ENCODE measurements around the gene SOX6. TPM values are rescaled to one million over a fixed set of nuclear protein-coding genes. Genes with fewer than 3 reads are reported as not detected.

The SOX6 gene
- polyA plus RNA-seq, 1 donor from 2014 or later, result 2.2 TPM

- Histone ChIP-seq H3K27ac (ENCODE audit: low read length) (no peak overlapping the region), H3K4me2 (ENCODE audit: low read length) (no peak overlapping the region), H3K27me3 (ENCODE audit: insufficient read depth, low read depth, low read length) (no peaks in the 10 kb centered on the region), H3K79me2 (replicated peaks; ENCODE audit: insufficient read depth, low read length) (no peaks in the 10 kb centered on the region), H3K36me3 (ENCODE audit: insufficient read depth, low read length) (no peaks in the 10 kb centered on the region), H3K9me3 (ENCODE audit: low read length) (peaks cover 8% of the 10 kb centered on the region), H3K9me2 (ENCODE audit: insufficient read depth, low read length) (no peaks in the 10 kb centered on the region), H3K4me3 (ENCODE audit: low read length) (no peak overlapping the region), H3K9ac (ENCODE audit: low read length) (no peak overlapping the region), H3F3A (ENCODE audit: insufficient read depth, low read length, poor library complexity, severe bottlenecking) (no peaks in the 10 kb centered on the region), H2AFZ (ENCODE audit: low read depth, low read length) (no peak overlapping the region), H4K20me1 (ENCODE audit: insufficient read depth) (no peaks in the 10 kb centered on the region)
- TF ChIP-seq SMC3 (conservative IDR thresholded peaks at IDR 0.05; ENCODE audit: poor library complexity) (no peak), MXI1 (conservative IDR thresholded peaks at IDR 0.05; ENCODE audit: poor library complexity, severe bottlenecking) (no peak), EP300 (conservative IDR thresholded peaks at IDR 0.05; ENCODE audit: poor library complexity, severe bottlenecking) (no peak), POLR2AphosphoS5 (IDR thresholded peaks at IDR 0.05) (no peak), TAF1 (IDR thresholded peaks at IDR 0.05; ENCODE audit: low read depth) (no peak), REST (IDR thresholded peaks at IDR 0.05; ENCODE audit: borderline replicate concordance) (no peak), EZH2 (IDR thresholded peaks at IDR 0.05; ENCODE audit: borderline replicate concordance, insufficient read depth, low read length, poor library complexity, severe bottlenecking) (no peak), RAD21 (conservative IDR thresholded peaks at IDR 0.05) (no peak)
- TF ChIP-seq, protein P1, sequence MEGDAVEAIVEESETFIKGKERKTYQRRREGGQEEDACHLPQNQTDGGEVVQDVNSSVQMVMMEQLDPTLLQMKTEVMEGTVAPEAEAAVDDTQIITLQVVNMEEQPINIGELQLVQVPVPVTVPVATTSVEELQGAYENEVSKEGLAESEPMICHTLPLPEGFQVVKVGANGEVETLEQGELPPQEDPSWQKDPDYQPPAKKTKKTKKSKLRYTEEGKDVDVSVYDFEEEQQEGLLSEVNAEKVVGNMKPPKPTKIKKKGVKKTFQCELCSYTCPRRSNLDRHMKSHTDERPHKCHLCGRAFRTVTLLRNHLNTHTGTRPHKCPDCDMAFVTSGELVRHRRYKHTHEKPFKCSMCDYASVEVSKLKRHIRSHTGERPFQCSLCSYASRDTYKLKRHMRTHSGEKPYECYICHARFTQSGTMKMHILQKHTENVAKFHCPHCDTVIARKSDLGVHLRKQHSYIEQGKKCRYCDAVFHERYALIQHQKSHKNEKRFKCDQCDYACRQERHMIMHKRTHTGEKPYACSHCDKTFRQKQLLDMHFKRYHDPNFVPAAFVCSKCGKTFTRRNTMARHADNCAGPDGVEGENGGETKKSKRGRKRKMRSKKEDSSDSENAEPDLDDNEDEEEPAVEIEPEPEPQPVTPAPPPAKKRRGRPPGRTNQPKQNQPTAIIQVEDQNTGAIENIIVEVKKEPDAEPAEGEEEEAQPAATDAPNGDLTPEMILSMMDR (IDR thresholded peaks at IDR 0.05; ENCODE audit: poor library complexity, severe bottlenecking), result no peak
Measured at GRCh38 chr11:15947681-15948648, 408.4 kb downstream of the SOX6 start.

- H4K20me1 ChIP-seq (ENCODE audit: insufficient read depth), result no peaks in the 10 kb centered on the region
- no peak overlapping the region for H2AFZ ChIP-seq (ENCODE audit: low read depth, low read length)
- no peak overlapping the region for H3K4me3 ChIP-seq (ENCODE audit: low read length)
- peaks cover 8% of the 10 kb centered on the region for H3K9me3 ChIP-seq (ENCODE audit: low read length)
- no peak overlapping the region for H3K4me2 ChIP-seq (ENCODE audit: low read length)
- no peaks in the 10 kb centered on the region for H3F3A ChIP-seq (ENCODE audit: insufficient read depth, low read length, poor library complexity, severe bottlenecking)
- H3K9ac ChIP-seq (ENCODE audit: low read length), result no peak overlapping the region
- TF ChIP-seq POLR2AphosphoS5 (IDR thresholded peaks at IDR 0.05), result no peak
- TF ChIP-seq, protein P1 (IDR thresholded peaks at IDR 0.05; ENCODE audit: poor library complexity, severe bottlenecking), result no peak
- no peak for TF ChIP-seq EZH2 (IDR thresholded peaks at IDR 0.05; ENCODE audit: borderline replicate concordance, insufficient read depth, low read length, poor library complexity, severe bottlenecking)
- no peak for TF ChIP-seq MXI1 (conservative IDR thresholded peaks at IDR 0.05; ENCODE audit: poor library complexity, severe bottlenecking)
- no peak for TF ChIP-seq RAD21 (conservative IDR thresholded peaks at IDR 0.05)
- no peak for TF ChIP-seq EP300 (conservative IDR thresholded peaks at IDR 0.05; ENCODE audit: poor library complexity, severe bottlenecking)
- TF ChIP-seq SMC3 (conservative IDR thresholded peaks at IDR 0.05; ENCODE audit: poor library complexity), result no peak
- TF ChIP-seq REST (IDR thresholded peaks at IDR 0.05; ENCODE audit: borderline replicate concordance), result no peak
- no peak for TF ChIP-seq TAF1 (IDR thresholded peaks at IDR 0.05; ENCODE audit: low read depth)
- H3K27me3 ChIP-seq (ENCODE audit: insufficient read depth, low read depth, low read length), result no peaks in the 10 kb centered on the region
- no peaks in the 10 kb centered on the region for H3K79me2 ChIP-seq (replicated peaks; ENCODE audit: insufficient read depth, low read length)
- H3K9me2 ChIP-seq (ENCODE audit: insufficient read depth, low read length), result no peaks in the 10 kb centered on the region
- no peak overlapping the region for H3K27ac ChIP-seq (ENCODE audit: low read length)
- H3K36me3 ChIP-seq (ENCODE audit: insufficient read depth, low read length), result no peaks in the 10 kb centered on the region
Measured at GRCh38 chr11:15945726-15946125, 410.6 kb downstream of the SOX6 start.
